ENCODE measurements around the gene RBMS3. TPM values are rescaled to one million over a fixed set of nuclear protein-coding genes. Genes with fewer than 3 reads are reported as not detected.

RBMS3 gene
- total RNA-seq, 2 donors from 2014 or later: 2.8 to 9.6 TPM

- Histone ChIP-seq H3K27me3 (no peaks in the 10 kb centered on the region), H3K36me3 (no peaks in the 10 kb centered on the region), H3K9me3 (no peaks in the 10 kb centered on the region), H3K9ac (ENCODE audit: low read depth in 2 of 2, low read length in 2 of 2) (no peak overlapping the region), H3K4me1 (no peaks in the 10 kb centered on the region), H3K27ac (no peak overlapping the region), H3K4me3 (no peak overlapping the region)
- DNase-seq: no peak
- no peak for TF ChIP-seq CTCF (IDR thresholded peaks at IDR 0.05)
- intact Hi-C loops (cut with DNase I): no loop called here
Measured at GRCh38 chr3:29241855-29242254, 39.0 kb upstream of the RBMS3 start.

- H3K27ac ChIP-seq: no peak overlapping the region
- no peak for DNase-seq
- no peaks in the 10 kb centered on the region for H3K4me1 ChIP-seq
- intact Hi-C loops (cut with DNase I): no loop called here
- no peak for TF ChIP-seq CTCF (IDR thresholded peaks at IDR 0.05)
- H3K9me3 ChIP-seq: no peaks in the 10 kb centered on the region
- no peak overlapping the region for H3K9ac ChIP-seq (ENCODE audit: low read depth in 2 of 2, low read length in 2 of 2)
- no peaks in the 10 kb centered on the region for H3K27me3 ChIP-seq
- no peak overlapping the region for H3K4me3 ChIP-seq
- H3K36me3 ChIP-seq: no peaks in the 10 kb centered on the region
Measured at GRCh38 chr3:29242296-29242695, 38.6 kb upstream of the RBMS3 start.

GRCh38 chr3:29245441-29245840 lies 35.4 kb upstream of the RBMS3 start:
- intact Hi-C loops (cut with DNase I): no loop called here
- Histone ChIP-seq H3K4me1 (no peaks in the 10 kb centered on the region), H3K4me3 (no peak overlapping the region), H3K9ac (ENCODE audit: low read depth in 2 of 2, low read length in 2 of 2) (no peak overlapping the region), H3K36me3 (no peaks in the 10 kb centered on the region), H3K27me3 (no peaks in the 10 kb centered on the region), H3K27ac (no peak overlapping the region), H3K9me3 (no peaks in the 10 kb centered on the region)
- no peak for TF ChIP-seq CTCF (IDR thresholded peaks at IDR 0.05)
- DNase-seq: no peak

- H3K9me3 ChIP-seq: no peaks in the 10 kb centered on the region
- H3K27me3 ChIP-seq: no peaks in the 10 kb centered on the region
- no peak overlapping the region for H3K4me3 ChIP-seq
- intact Hi-C loops (cut with DNase I): no loop called here
- TF ChIP-seq CTCF (IDR thresholded peaks at IDR 0.05): no peak
- H3K36me3 ChIP-seq: no peaks in the 10 kb centered on the region
- no peak overlapping the region for H3K9ac ChIP-seq (ENCODE audit: low read depth in 2 of 2, low read length in 2 of 2)
- no peak overlapping the region for H3K27ac ChIP-seq
- DNase-seq: no peak
- no peaks in the 10 kb centered on the region for H3K4me1 ChIP-seq
Measured at GRCh38 chr3:29247088-29247745, 33.7 kb upstream of the RBMS3 start.

GRCh38 chr3:29249829-29250345 lies 31.0 kb upstream of the RBMS3 start:
- no peak overlapping the region for H3K27ac ChIP-seq
- H3K9ac ChIP-seq (ENCODE audit: low read depth in 2 of 2, low read length in 2 of 2): no peak overlapping the region
- H3K36me3 ChIP-seq: no peaks in the 10 kb centered on the region
- intact Hi-C loops (cut with DNase I): no loop called here
- TF ChIP-seq CTCF (IDR thresholded peaks at IDR 0.05): no peak
- no peaks in the 10 kb centered on the region for H3K9me3 ChIP-seq
- H3K27me3 ChIP-seq: no peaks in the 10 kb centered on the region
- no peak for DNase-seq
- H3K4me1 ChIP-seq: no peaks in the 10 kb centered on the region
- H3K4me3 ChIP-seq: no peak overlapping the region

Data from colonic mucosa (tissue), 4 donors.